Liver (tissue), 9 donors: Measurements from ENCODE around the gene DNAJB6. TPM values are rescaled to one million over a fixed set of nuclear protein-coding genes. Genes with fewer than 3 reads are reported as not detected.

Experiments used
- DNase-seq: peaks from one replicate; pipeline ENCODE4 v3.0.0-alpha.2; 2017; ENCODE audit warnings: low spot score
- H3K27ac ChIP-seq, 2 donors: one replicate each; pipeline ENCODE4 v1.7.0; 2013; ENCODE audit warnings: inconsistent platforms in 2 of 2, low read length in 2 of 2, control low read depth in 1 of 2, low read depth in 1 of 2, mild to moderate bottlenecking in 1 of 2
- H3K27me3 ChIP-seq, 4 donors: one replicate each; pipeline versions ENCODE4 v1.6.1 to v1.7.0; 2013; ENCODE audit warnings: low read length in 3 of 4, inconsistent platforms in 1 of 4, mild to moderate bottlenecking in 1 of 4, moderate library complexity in 1 of 4; ENCODE audit not compliant: control insufficient read depth in 4 of 4, insufficient read depth in 4 of 4
- H3K36me3 ChIP-seq, 4 donors: one replicate each; pipeline versions ENCODE4 v1.6.1 to v1.7.0; 2013; ENCODE audit warnings: low read length in 3 of 4, mild to moderate bottlenecking in 3 of 4, low read depth in 1 of 4, moderate library complexity in 1 of 4; ENCODE audit not compliant: control insufficient read depth in 4 of 4, insufficient read depth in 3 of 4
- H3K4me1 ChIP-seq, 4 donors: one replicate each; pipeline versions ENCODE4 v1.6.1 to v1.7.0; 2013; ENCODE audit warnings: low read length in 3 of 4, mild to moderate bottlenecking in 3 of 4, moderate library complexity in 1 of 4; ENCODE audit not compliant: control insufficient read depth in 4 of 4, insufficient read depth in 4 of 4
- H3K4me3 ChIP-seq, 3 donors: one replicate each; pipeline versions ENCODE4 v1.6.1 to v1.7.0; 2013; ENCODE audit warnings: low read length in 3 of 3, control low read depth in 1 of 3, low read depth in 1 of 3, mild to moderate bottlenecking in 1 of 3
- H3K9ac ChIP-seq, 2 donors: one replicate each; pipeline ENCODE4 v1.7.0; 2013; ENCODE audit warnings: low read length in 2 of 2, mild to moderate bottlenecking in 2 of 2, moderate library complexity in 2 of 2, control low read depth in 1 of 2, low read depth in 1 of 2
- H3K9me3 ChIP-seq, 4 donors: one replicate each; pipeline versions ENCODE4 v1.6.1 to v1.7.0; 2013; ENCODE audit warnings: low read length in 3 of 4; ENCODE audit not compliant: control insufficient read depth in 4 of 4
- EGR1 ChIP-seq, 2 donors: IDR thresholded peaks; 2 replicates each; pipeline ENCODE4 v1.6.1; 2016 to 2018; ENCODE audit warnings: antibody characterized with exemption in 2 of 2, low read depth in 2 of 2
- FOXA1 ChIP-seq: IDR thresholded peaks from 2 replicates; pipeline ENCODE4 v1.6.1; 2016; ENCODE audit warnings: antibody characterized with exemption
- FOXA2 ChIP-seq: IDR thresholded peaks from 2 replicates; pipeline ENCODE4 v1.6.1; 2016; ENCODE audit warnings: antibody characterized with exemption
- HNF4A ChIP-seq, 2 donors: conservative IDR thresholded peaks; 2 replicates each; pipeline ENCODE4 v1.6.1; 2016; ENCODE audit warnings: antibody characterized with exemption in 2 of 2, mild to moderate bottlenecking in 2 of 2
- HNF4G ChIP-seq: IDR thresholded peaks from 2 replicates; pipeline ENCODE4 v1.6.1; 2016; ENCODE audit warnings: antibody characterized with exemption
- JUND ChIP-seq, 2 donors: IDR thresholded peaks; 2 replicates each; pipeline ENCODE4 v1.6.1; 2016; ENCODE audit warnings: antibody characterized with exemption in 2 of 2
- NR2F2 ChIP-seq: IDR thresholded peaks from 2 replicates; pipeline ENCODE4 v1.6.1; 2016; ENCODE audit warnings: antibody characterized with exemption
- SP1 ChIP-seq: IDR thresholded peaks from 2 replicates; pipeline ENCODE4 v1.6.1; 2018; ENCODE audit warnings: antibody characterized with exemption, mild to moderate bottlenecking
- YY1 ChIP-seq: IDR thresholded peaks from 2 replicates; pipeline ENCODE4 v1.6.1; 2016; ENCODE audit warnings: antibody characterized with exemption, mild to moderate bottlenecking
- WGBS: extraction: QIAGEN DNeasy Blood & Tissue Kit; methylation state at CpG from one replicate; pipeline ENCODE4 v1.1.7; 2013; 5-methylcytosine and 5-hydroxymethylcytosine counted together
- polyA plus RNA-seq, 2 donors: library from polyadenylated mRNA; stranded (reverse) in 1 of 2; unstranded in 1 of 2; fragments of 200-250 nt in 1 of 2; fragments of >200 nt in 1 of 2; fragmentation: Nextera tagmentation in 1 of 2; extraction: Ambion mirVana in 1 of 2; gene quantifications; one replicate each; pipeline versions ENCODE4 v1.2.1 to v1.2.3, GENCODE V29; 2013 to 2015
- total RNA-seq, 2 donors: library from RNA; depleted of rRNA; stranded (reverse); fragments of >200 nt; gene quantifications; one replicate each; pipeline ENCODE4 v1.2.3, GENCODE V29; 2014
- TF ChIP-seq, protein P1 (sequence below): IDR thresholded peaks from 2 replicates; pipeline ENCODE4 v1.6.1; 2016; ENCODE audit warnings: antibody characterized with exemption, mild to moderate bottlenecking
- TF ChIP-seq, protein P2 (sequence below): fragments of 150-350 bp; IDR thresholded peaks from 2 replicates; pipeline ENCODE4 v1.5.1; 2017; ENCODE audit warnings: improper control_type of control experiment, low read depth, low read length; ENCODE audit not compliant: missing input control
- TF ChIP-seq, protein P3 (sequence below): IDR thresholded peaks from 2 replicates; pipeline ENCODE4 v1.6.1; 2016; ENCODE audit warnings: antibody characterized with exemption
- TF ChIP-seq, protein P4 (sequence below): IDR thresholded peaks from 2 replicates; pipeline ENCODE4 v1.6.1; 2016; ENCODE audit warnings: antibody characterized with exemption
- TF ChIP-seq, protein P5 (sequence below): IDR thresholded peaks from 2 replicates; pipeline ENCODE4 v1.6.1; 2016; ENCODE audit warnings: antibody characterized with exemption
- donor health status: healthy.
- donor health status: healthy.
- donor health status: healthy.
- donor health status: healthy.
- donor health status: healthy.

Gene DNAJB6
- total and polyA plus RNA-seq, 4 donors = 26.5 to 46.6 (median 42.4) TPM

DNA sequence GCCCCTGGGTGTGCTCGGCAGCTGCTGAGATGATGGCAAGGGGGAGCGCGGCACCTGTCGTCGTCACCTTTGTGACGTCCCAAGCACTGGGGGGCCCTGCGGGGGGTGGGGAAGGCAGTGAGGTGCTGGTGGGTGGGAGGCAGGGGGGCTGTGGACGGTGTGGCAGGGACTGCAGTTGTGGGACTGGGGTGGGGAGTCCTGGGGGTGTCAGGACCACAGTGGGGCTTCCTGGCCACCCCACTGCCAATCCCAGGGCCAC is 82.2 kb downstream of the DNAJB6 start:
- H3K36me3 ChIP-seq = peaks cover 2 to 26% (median 8%) of the 10 kb centered on the region in 4 donors
- WGBS = 94% methylated on average over 8 of the region's 8 CpGs
- DNase-seq = no peak

DNA sequence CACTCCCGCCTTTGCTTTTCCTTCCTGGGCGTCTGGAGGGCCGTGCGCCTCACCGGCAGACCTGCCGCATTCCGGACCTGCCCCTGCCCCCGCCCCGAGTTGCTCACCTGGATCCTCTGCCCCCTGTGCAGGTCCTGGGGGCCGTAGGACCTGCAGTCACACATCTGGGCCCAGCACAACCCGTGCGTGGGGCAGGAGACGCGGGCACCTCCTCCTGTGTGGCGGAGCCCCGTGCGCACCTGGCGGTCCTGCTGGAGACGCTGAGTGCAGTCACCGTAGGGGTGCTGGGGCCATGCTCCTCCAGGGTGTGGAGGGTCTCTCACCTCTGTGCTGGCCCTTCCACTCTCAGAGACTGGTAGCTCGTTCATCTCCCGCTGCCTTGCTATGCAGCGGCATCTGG is 85.5 kb downstream of the DNAJB6 start:
- TF ChIP-seq, protein P1, sequence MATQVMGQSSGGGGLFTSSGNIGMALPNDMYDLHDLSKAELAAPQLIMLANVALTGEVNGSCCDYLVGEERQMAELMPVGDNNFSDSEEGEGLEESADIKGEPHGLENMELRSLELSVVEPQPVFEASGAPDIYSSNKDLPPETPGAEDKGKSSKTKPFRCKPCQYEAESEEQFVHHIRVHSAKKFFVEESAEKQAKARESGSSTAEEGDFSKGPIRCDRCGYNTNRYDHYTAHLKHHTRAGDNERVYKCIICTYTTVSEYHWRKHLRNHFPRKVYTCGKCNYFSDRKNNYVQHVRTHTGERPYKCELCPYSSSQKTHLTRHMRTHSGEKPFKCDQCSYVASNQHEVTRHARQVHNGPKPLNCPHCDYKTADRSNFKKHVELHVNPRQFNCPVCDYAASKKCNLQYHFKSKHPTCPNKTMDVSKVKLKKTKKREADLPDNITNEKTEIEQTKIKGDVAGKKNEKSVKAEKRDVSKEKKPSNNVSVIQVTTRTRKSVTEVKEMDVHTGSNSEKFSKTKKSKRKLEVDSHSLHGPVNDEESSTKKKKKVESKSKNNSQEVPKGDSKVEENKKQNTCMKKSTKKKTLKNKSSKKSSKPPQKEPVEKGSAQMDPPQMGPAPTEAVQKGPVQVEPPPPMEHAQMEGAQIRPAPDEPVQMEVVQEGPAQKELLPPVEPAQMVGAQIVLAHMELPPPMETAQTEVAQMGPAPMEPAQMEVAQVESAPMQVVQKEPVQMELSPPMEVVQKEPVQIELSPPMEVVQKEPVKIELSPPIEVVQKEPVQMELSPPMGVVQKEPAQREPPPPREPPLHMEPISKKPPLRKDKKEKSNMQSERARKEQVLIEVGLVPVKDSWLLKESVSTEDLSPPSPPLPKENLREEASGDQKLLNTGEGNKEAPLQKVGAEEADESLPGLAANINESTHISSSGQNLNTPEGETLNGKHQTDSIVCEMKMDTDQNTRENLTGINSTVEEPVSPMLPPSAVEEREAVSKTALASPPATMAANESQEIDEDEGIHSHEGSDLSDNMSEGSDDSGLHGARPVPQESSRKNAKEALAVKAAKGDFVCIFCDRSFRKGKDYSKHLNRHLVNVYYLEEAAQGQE = no peak
- TF ChIP-seq, protein P2, sequence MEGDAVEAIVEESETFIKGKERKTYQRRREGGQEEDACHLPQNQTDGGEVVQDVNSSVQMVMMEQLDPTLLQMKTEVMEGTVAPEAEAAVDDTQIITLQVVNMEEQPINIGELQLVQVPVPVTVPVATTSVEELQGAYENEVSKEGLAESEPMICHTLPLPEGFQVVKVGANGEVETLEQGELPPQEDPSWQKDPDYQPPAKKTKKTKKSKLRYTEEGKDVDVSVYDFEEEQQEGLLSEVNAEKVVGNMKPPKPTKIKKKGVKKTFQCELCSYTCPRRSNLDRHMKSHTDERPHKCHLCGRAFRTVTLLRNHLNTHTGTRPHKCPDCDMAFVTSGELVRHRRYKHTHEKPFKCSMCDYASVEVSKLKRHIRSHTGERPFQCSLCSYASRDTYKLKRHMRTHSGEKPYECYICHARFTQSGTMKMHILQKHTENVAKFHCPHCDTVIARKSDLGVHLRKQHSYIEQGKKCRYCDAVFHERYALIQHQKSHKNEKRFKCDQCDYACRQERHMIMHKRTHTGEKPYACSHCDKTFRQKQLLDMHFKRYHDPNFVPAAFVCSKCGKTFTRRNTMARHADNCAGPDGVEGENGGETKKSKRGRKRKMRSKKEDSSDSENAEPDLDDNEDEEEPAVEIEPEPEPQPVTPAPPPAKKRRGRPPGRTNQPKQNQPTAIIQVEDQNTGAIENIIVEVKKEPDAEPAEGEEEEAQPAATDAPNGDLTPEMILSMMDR = no peak
- TF ChIP-seq NR2F2 = no peak
- TF ChIP-seq HNF4G = no peak
- no peak for TF ChIP-seq JUND (IDR thresholded peaks at IDR 0.05)
- no peak for TF ChIP-seq FOXA1
- no peak for TF ChIP-seq HNF4A (conservative IDR thresholded peaks at IDR 0.05)
- no peaks in the 10 kb centered on the region for H3K9me3 ChIP-seq
- no peak for DNase-seq
- H3K27me3 ChIP-seq = no peaks in the 10 kb centered on the region
- no peak overlapping the region for H3K27ac ChIP-seq
- peaks cover 0 to 5% (median 3%) of the 10 kb centered on the region in 4 donors for H3K36me3 ChIP-seq
- no peak overlapping the region for H3K9ac ChIP-seq
- peaks cover 0 to 1% (median 0%) of the 10 kb centered on the region in 4 donors for H3K4me1 ChIP-seq
- no peak overlapping the region for H3K4me3 ChIP-seq
- 92% methylated on average over 23 of the region's 23 CpGs for WGBS

More for the DNA sequence above, 82.2 kb downstream of the DNAJB6 start:
- TF ChIP-seq, protein P3, sequence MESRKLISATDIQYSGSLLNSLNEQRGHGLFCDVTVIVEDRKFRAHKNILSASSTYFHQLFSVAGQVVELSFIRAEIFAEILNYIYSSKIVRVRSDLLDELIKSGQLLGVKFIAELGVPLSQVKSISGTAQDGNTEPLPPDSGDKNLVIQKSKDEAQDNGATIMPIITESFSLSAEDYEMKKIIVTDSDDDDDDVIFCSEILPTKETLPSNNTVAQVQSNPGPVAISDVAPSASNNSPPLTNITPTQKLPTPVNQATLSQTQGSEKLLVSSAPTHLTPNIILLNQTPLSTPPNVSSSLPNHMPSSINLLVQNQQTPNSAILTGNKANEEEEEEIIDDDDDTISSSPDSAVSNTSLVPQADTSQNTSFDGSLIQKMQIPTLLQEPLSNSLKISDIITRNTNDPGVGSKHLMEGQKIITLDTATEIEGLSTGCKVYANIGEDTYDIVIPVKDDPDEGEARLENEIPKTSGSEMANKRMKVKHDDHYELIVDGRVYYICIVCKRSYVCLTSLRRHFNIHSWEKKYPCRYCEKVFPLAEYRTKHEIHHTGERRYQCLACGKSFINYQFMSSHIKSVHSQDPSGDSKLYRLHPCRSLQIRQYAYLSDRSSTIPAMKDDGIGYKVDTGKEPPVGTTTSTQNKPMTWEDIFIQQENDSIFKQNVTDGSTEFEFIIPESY = no peak
- TF ChIP-seq FOXA2 (no peak), FOXA1 (no peak), NR2F2 (no peak), HNF4G (no peak), YY1 (no peak), EGR1 (IDR thresholded peaks at IDR 0.05; ENCODE audit: low read depth in 2 of 2) (no peak), SP1 (no peak)
- TF ChIP-seq, protein P4, sequence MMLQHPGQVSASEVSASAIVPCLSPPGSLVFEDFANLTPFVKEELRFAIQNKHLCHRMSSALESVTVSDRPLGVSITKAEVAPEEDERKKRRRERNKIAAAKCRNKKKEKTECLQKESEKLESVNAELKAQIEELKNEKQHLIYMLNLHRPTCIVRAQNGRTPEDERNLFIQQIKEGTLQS = no peak
- TF ChIP-seq, protein P2 = no peak
- TF ChIP-seq, protein P5, sequence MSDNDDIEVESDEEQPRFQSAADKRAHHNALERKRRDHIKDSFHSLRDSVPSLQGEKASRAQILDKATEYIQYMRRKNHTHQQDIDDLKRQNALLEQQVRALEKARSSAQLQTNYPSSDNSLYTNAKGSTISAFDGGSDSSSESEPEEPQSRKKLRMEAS = no peak
- TF ChIP-seq, protein P1 = no peak
- H3K9me3 ChIP-seq = no peaks in the 10 kb centered on the region
- no peak overlapping the region for H3K4me3 ChIP-seq
- no peak overlapping the region for H3K9ac ChIP-seq
- H3K27me3 ChIP-seq = no peaks in the 10 kb centered on the region
- H3K4me1 ChIP-seq = no peaks in the 10 kb centered on the region
- H3K27ac ChIP-seq = no peak overlapping the region
